GM18858 (cell line): Measurements from ENCODE around the gene FAM83G.
"Not testable (repeated sequence)": the region's sequence is repeated elsewhere in the genome, so short reads cannot be mapped to it uniquely, and the experiment has no call there.

Source experiments
- ATAC-seq: cut with Tn5 transposase; IDR thresholded peaks from one replicate; pipeline ENCODE4 v1.9.1; 2021; ENCODE audit not compliant: unreplicated experiment

The FAM83G gene

GRCh38 chr17:18922596-18922995 lies 82.0 kb downstream of the FAM83G start:
- ATAC-seq = not testable (repeated sequence)

- ATAC-seq = peak; percentile 66
These were observed 82.6 kb downstream of the FAM83G start for GRCh38 chr17:18921912-18922451.

DNA sequence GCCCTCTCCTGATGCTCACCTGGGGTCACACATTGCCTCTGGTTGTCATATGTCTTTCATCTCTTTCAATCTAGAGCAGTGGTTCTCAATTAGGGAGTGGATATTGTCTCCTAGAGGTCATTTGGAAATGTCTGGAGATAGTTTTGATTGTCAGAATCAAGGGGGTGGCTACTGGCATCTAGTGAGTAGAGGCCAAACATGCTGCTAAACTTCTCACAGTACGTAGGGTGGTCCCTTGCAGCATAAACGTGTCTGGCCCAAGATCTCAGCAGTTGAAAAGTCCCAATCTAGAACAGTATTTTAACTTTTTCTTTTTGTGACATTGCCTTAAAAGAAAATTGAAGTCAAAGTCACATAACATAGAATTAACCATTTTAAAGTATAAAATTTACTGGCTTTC lies 83.1 kb downstream of the FAM83G start:
- ATAC-seq = no peak

DNA sequence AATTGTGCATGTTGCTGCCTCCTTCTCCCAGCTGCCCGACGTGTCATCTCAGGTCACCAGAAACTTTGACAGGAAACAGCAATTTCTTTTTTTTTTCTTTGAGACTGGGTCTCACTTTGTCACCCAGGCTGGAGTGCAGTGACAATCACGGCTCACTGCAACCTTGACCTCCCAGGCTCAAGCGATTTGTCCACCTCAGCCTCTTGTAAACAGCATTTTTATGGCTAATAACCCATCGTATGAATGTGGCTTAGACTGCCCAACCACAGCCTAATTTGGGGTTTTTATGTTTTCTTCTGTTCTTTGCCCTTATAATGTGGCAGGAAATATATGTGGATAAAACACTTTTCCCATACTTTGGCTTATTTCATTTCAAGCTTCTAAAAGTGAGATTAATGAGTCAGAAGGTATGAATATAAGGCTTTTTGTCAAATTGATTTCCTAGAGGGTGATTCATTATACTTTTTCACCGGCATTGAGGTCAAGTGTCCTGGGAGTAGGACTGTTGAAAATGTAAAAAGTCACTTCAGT lies 83.6 kb downstream of the FAM83G start:
- no peak for ATAC-seq

DNA sequence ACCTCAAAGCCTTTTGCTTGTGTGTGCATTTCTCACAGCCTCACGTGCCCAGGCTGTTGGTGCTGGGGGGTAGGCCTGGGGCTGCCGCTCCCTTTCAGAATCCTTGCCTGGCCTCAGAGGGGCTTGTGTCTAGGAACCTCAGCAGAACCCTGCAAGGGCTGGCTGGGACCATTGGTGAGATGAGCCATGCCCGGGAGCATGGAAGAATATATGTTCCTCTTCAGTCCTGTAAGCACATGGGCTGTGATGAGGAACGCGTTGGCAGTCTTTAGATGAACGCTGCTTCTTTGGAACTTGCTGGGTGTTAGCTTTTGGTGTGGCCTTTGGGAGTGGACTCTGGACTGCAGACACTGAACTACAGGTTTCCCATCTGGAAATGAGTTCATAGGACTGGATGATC lies 84.6 kb downstream of the FAM83G start:
- no peak for ATAC-seq
